ENCODE results near the gene ANKRD28.

ANKRD28 gene

GRCh38 chr3:15683253-15683652, 114.5 kb downstream of the ANKRD28 start:
- H3K9me2 ChIP-seq (replicated peaks; ENCODE audit: low read depth, low read length), result no peaks in the 10 kb centered on the region
- 0 out of 2 replicates have a peak, but pooled peaks cover 5% of the 10 kb centered on the region for H3F3A ChIP-seq (ENCODE audit: low read depth)
- H3K79me2 ChIP-seq (ENCODE audit: insufficient read depth, low read length), result no peaks in the 10 kb centered on the region
- no peak overlapping the region for H3K4me3 ChIP-seq (ENCODE audit: low read length, poor library complexity, severe bottlenecking)
- no peaks in the 10 kb centered on the region for H4K20me1 ChIP-seq (ENCODE audit: insufficient read depth, low read length, poor library complexity, severe bottlenecking)
- no peak overlapping the region for H2AFZ ChIP-seq (ENCODE audit: low read length)
- no peaks in the 10 kb centered on the region for H3K9me3 ChIP-seq (ENCODE audit: insufficient read depth, low read depth, low read length)
- H3K36me3 ChIP-seq (ENCODE audit: insufficient read depth, low read length), result peaks cover 83% of the 10 kb centered on the region
- no peak overlapping the region for H3K4me2 ChIP-seq (ENCODE audit: low read depth, low read length, poor library complexity, severe bottlenecking)
- peaks cover 15% of the 10 kb centered on the region for H3K4me1 ChIP-seq (ENCODE audit: insufficient read depth, low read length, poor library complexity, severe bottlenecking)
- no peak overlapping the region for H3K9ac ChIP-seq (ENCODE audit: low read depth, low read length, poor library complexity, severe bottlenecking)
- no peak for TF ChIP-seq CTCF (conservative IDR thresholded peaks at IDR 0.05; ENCODE audit: low read length)
- no peaks in the 10 kb centered on the region for H3K27me3 ChIP-seq (ENCODE audit: insufficient read depth, low read length, poor library complexity, severe bottlenecking)

GRCh38 chr3:15682561-15683185, 115.1 kb downstream of the ANKRD28 start:
- Histone ChIP-seq H3K36me3 (ENCODE audit: insufficient read depth, low read length) (peaks cover 83% of the 10 kb centered on the region), H3K4me2 (ENCODE audit: low read depth, low read length, poor library complexity, severe bottlenecking) (no peak overlapping the region), H3K9ac (ENCODE audit: low read depth, low read length, poor library complexity, severe bottlenecking) (no peak overlapping the region), H2AFZ (ENCODE audit: low read length) (no peak overlapping the region), H3K9me2 (replicated peaks; ENCODE audit: low read depth, low read length) (no peaks in the 10 kb centered on the region), H3K4me3 (ENCODE audit: low read length, poor library complexity, severe bottlenecking) (no peak overlapping the region), H3F3A (ENCODE audit: low read depth) (0 out of 2 replicates have a peak, but pooled peaks cover 5% of the 10 kb centered on the region), H3K4me1 (ENCODE audit: insufficient read depth, low read length, poor library complexity, severe bottlenecking) (peaks cover 15% of the 10 kb centered on the region), H3K9me3 (ENCODE audit: insufficient read depth, low read depth, low read length) (no peaks in the 10 kb centered on the region), H3K27me3 (ENCODE audit: insufficient read depth, low read length, poor library complexity, severe bottlenecking) (no peaks in the 10 kb centered on the region), H4K20me1 (ENCODE audit: insufficient read depth, low read length, poor library complexity, severe bottlenecking) (no peaks in the 10 kb centered on the region), H3K79me2 (ENCODE audit: insufficient read depth, low read length) (no peaks in the 10 kb centered on the region)
- TF ChIP-seq EZH2phosphoT487 (IDR thresholded peaks at IDR 0.05; ENCODE audit: borderline replicate concordance), result no peak
- TF ChIP-seq CTCF (conservative IDR thresholded peaks at IDR 0.05; ENCODE audit: low read length), result no peak

GRCh38 chr3:15681668-15682067, 116.1 kb downstream of the ANKRD28 start:
- Histone ChIP-seq H2AFZ (ENCODE audit: low read length) (no peak overlapping the region), H3K4me2 (ENCODE audit: low read depth, low read length, poor library complexity, severe bottlenecking) (no peak overlapping the region), H3K4me3 (ENCODE audit: low read length, poor library complexity, severe bottlenecking) (no peak overlapping the region), H4K20me1 (ENCODE audit: insufficient read depth, low read length, poor library complexity, severe bottlenecking) (no peaks in the 10 kb centered on the region), H3K4me1 (ENCODE audit: insufficient read depth, low read length, poor library complexity, severe bottlenecking) (peaks cover 15% of the 10 kb centered on the region), H3K9me3 (ENCODE audit: insufficient read depth, low read depth, low read length) (no peaks in the 10 kb centered on the region), H3K79me2 (ENCODE audit: insufficient read depth, low read length) (no peaks in the 10 kb centered on the region), H3K27me3 (ENCODE audit: insufficient read depth, low read length, poor library complexity, severe bottlenecking) (no peaks in the 10 kb centered on the region), H3K9me2 (replicated peaks; ENCODE audit: low read depth, low read length) (no peaks in the 10 kb centered on the region), H3K9ac (ENCODE audit: low read depth, low read length, poor library complexity, severe bottlenecking) (no peak overlapping the region), H3F3A (ENCODE audit: low read depth) (0 out of 2 replicates have a peak, but pooled peaks cover 5% of the 10 kb centered on the region), H3K36me3 (ENCODE audit: insufficient read depth, low read length) (peaks cover 84% of the 10 kb centered on the region)
- no peak for TF ChIP-seq EZH2phosphoT487 (IDR thresholded peaks at IDR 0.05; ENCODE audit: borderline replicate concordance)
- TF ChIP-seq CTCF (conservative IDR thresholded peaks at IDR 0.05; ENCODE audit: low read length), result no peak
